Glutamatergic neuron (in vitro differentiated cells): ENCODE measurements around the gene DPP7. TPM values are rescaled to one million over a fixed set of nuclear protein-coding genes. Genes with fewer than 3 reads are reported as not detected.

ENCODE experiments used
- DNase-seq: peaks from one replicate; pipeline ENCODE4 v3.0.0; 2022
- H3K27ac Mint-ChIP-seq: one replicate; pipeline ENCODE4 v1.8.0; 2020; ENCODE audit warnings: mild to moderate bottlenecking, mixed read lengths, inconsistent platforms; ENCODE audit not compliant: unreplicated experiment
- H3K27me3 Mint-ChIP-seq: one replicate; pipeline ENCODE4 v1.8.0; 2020; ENCODE audit warnings: mild to moderate bottlenecking, moderate library complexity, mixed read lengths, inconsistent platforms; ENCODE audit not compliant: unreplicated experiment
- H3K36me3 Mint-ChIP-seq: one replicate; pipeline ENCODE4 v1.8.0; 2020; ENCODE audit warnings: mild to moderate bottlenecking, mixed read lengths, inconsistent platforms; ENCODE audit not compliant: unreplicated experiment
- H3K4me1 Mint-ChIP-seq: one replicate; pipeline ENCODE4 v1.8.0; 2020; ENCODE audit warnings: mild to moderate bottlenecking, low read depth, mixed read lengths, inconsistent platforms; ENCODE audit not compliant: unreplicated experiment
- H3K4me3 Mint-ChIP-seq: one replicate; pipeline ENCODE4 v1.8.0; 2020; ENCODE audit warnings: mild to moderate bottlenecking, mixed read lengths, inconsistent platforms; ENCODE audit not compliant: unreplicated experiment
- H3K9me3 Mint-ChIP-seq: one replicate; pipeline ENCODE4 v1.8.0; 2020; ENCODE audit warnings: mild to moderate bottlenecking, moderate library complexity, mixed read lengths, inconsistent platforms; ENCODE audit not compliant: unreplicated experiment
- CTCF ChIP-seq: fragments of 200-600 bp; sonication (generic); IDR thresholded peaks from one replicate; pipeline ENCODE4 v1.5.0; 2021; ENCODE audit not compliant: partially characterized antibody, unreplicated experiment
- total RNA-seq: library from RNA; stranded (reverse); fragmentation: NEBNext Ultra II Directional; extraction: Animal tissue kit (Norgen Biotek cat#: 25700); gene quantifications from one replicate; pipeline ENCODE4 v1.2.1, GENCODE V29; 2021; ENCODE audit not compliant: unreplicated experiment

The DPP7 gene
- total RNA-seq, 1 donor from 2014 or later = 30.8 TPM

GRCh38 chr9:137110911-137111787 lies 3.4 kb downstream of the DPP7 start:
- DNase-seq = no peak
- Mint-ChIP-seq H3K4me3 (no peak overlapping the region), H3K27ac (no peak overlapping the region), H3K4me1 (no peaks in the 10 kb centered on the region), H3K36me3 (no peaks in the 10 kb centered on the region), H3K27me3 (peaks cover 2% of the 10 kb centered on the region), H3K9me3 (no peaks in the 10 kb centered on the region)
- no peak for TF ChIP-seq CTCF

- Mint-ChIP-seq H3K4me1 (no peaks in the 10 kb centered on the region), H3K27ac (no peak overlapping the region), H3K9me3 (no peaks in the 10 kb centered on the region), H3K4me3 (no peak overlapping the region), H3K36me3 (no peaks in the 10 kb centered on the region), H3K27me3 (peaks cover 3% of the 10 kb centered on the region)
- TF ChIP-seq CTCF = no peak
- no peak for DNase-seq
These were observed 4.2 kb downstream of the DPP7 start for GRCh38 chr9:137110147-137110910.

- H3K4me1 Mint-ChIP-seq = no peaks in the 10 kb centered on the region
- H3K27me3 Mint-ChIP-seq = peaks cover 3% of the 10 kb centered on the region
- no peak overlapping the region for H3K27ac Mint-ChIP-seq
- H3K4me3 Mint-ChIP-seq = no peak overlapping the region
- H3K9me3 Mint-ChIP-seq = peaks cover 4% of the 10 kb centered on the region
- no peaks in the 10 kb centered on the region for H3K36me3 Mint-ChIP-seq
- TF ChIP-seq CTCF = no peak
- no peak for DNase-seq
These were observed 5.0 kb downstream of the DPP7 start for GRCh38 chr9:137109250-137110146.

GRCh38 chr9:137108608-137109249 lies 5.8 kb downstream of the DPP7 start:
- Mint-ChIP-seq H3K36me3 (no peaks in the 10 kb centered on the region), H3K27ac (no peak overlapping the region), H3K4me3 (no peak overlapping the region), H3K9me3 (peaks cover 9% of the 10 kb centered on the region), H3K4me1 (no peaks in the 10 kb centered on the region), H3K27me3 (peaks cover 5% of the 10 kb centered on the region)
- DNase-seq = no peak
- no peak for TF ChIP-seq CTCF
